ENCODE results near the gene ZNF532.

- TF ChIP-seq CTCF (IDR thresholded peaks at IDR 0.05; ENCODE audit: low read depth, low read length) (no peak), EZH2phosphoT487 (IDR thresholded peaks at IDR 0.05; ENCODE audit: low read depth) (no peak)
Measured at GRCh38 chr18:58838165-58838860, 26.4 kb upstream of the ZNF532 start.

Data from OCI-LY3 (cell line).